Fibroblast of the conjunctiva (primary cell): ENCODE data around the gene EVC2.
"Not testable (repeated sequence)": the region's sequence is repeated elsewhere in the genome, so short reads cannot be mapped to it uniquely, and the experiment has no call there.

Experiments
- DNase-seq: peaks from one replicate; pipeline ENCODE4 v3.0.0-alpha.2; 2010; ENCODE audit warnings: low read depth

EVC2 gene

GRCh38 chr4:5746829-5747737, 38.7 kb upstream of the EVC2 start:
- no peak for DNase-seq

GRCh38 chr4:5746250-5746649, 37.9 kb upstream of the EVC2 start:
- DNase-seq: no peak

DNA sequence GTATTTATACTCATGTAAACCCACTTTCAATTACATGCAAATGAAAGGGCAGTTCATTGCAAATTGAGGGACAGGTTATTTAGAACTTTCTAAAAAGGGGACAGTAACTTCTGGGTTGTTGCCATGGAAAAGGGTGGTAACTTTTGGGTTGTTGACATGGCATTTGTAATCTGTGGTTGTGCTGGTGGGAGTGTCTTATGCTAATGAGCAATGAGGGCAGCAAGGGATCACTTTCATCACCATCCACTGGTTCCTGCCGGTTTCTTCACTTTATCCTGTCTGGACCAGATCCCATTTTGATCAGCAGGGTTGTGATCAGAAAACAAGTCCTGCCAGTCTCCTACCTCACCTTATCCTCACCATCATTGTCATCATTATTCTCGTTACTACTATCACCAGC, 34.6 kb upstream of the EVC2 start:
- DNase-seq: no peak

- DNase-seq: no peak
These were observed 34.0 kb upstream of the EVC2 start for GRCh38 chr4:5742388-5742787.

GRCh38 chr4:5738061-5738460, 29.7 kb upstream of the EVC2 start:
- DNase-seq: no peak

GRCh38 chr4:5735463-5735862, 27.1 kb upstream of the EVC2 start:
- DNase-seq: no peak

DNA sequence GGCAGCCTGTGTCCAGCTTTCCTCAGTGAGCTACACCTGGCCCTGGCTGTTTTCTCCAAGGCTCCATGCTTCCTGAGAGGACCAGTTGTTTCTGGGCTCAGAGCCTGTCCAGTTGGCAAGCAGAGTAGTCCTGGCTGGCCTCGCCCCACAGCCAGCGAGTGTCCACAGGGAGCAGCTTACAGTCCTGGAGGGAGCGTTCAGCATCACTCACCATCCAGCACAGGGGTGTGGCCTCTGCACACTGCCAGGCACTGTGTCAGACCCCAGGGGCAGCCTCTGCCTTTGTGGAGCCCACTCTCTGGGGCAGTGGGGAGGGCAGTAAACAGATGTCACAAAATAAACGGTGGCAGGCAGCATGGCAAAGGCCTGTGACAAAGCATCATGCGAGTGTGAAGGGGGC, 26.5 kb upstream of the EVC2 start:
- DNase-seq: no peak

DNA sequence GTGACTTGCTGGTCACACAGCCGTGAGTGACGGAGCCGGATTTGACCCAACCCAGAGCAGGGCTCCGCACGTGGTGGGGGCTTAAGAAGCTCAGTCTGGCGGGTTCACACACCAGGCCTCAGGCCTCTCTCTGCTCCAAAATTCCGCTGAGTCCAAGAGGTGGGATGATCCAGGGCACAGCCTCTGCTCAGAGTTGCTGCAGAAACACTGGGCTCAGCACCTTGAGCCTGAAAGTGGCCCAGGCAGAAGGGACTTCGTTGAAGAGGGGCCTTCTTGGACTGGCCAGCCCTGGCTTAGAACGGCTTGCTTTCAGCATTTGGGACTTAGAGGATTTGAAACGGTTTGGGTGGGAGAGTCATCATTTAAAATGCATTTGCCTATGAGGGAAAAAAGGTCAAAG, 23.8 kb upstream of the EVC2 start:
- DNase-seq: no peak

GRCh38 chr4:5730993-5731990, 22.9 kb upstream of the EVC2 start:
- no peak for DNase-seq

- no peak for DNase-seq
These were observed 22.1 kb upstream of the EVC2 start for GRCh38 chr4:5730436-5730835.

- DNase-seq: not testable (repeated sequence)
These were observed 20.1 kb upstream of the EVC2 start for GRCh38 chr4:5728412-5728811.

- no peak for DNase-seq
These were observed 16.0 kb upstream of the EVC2 start for GRCh38 chr4:5724377-5724776.

DNA sequence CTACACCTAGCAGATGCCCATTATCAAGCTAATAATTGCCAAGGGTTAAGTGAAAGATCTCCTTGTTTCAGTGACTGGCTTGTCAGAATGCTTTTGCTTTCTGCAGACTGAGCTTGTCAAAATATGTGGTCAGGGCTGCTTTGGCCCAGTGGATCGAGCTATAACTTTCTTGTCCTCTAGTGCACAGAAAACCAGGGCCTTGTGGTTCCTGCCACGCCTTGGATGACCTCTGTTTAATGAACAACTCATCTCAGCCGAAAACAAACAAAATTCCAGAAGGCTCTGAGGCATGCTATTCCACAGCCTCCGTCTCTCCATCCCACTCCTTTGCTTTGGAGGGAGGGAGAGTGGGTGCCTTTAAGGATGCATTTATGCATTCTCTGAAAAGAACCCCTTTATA, 14.0 kb upstream of the EVC2 start:
- DNase-seq: no peak

- DNase-seq: no peak
These were observed 13.6 kb upstream of the EVC2 start for GRCh38 chr4:5721923-5722322.

- no peak for DNase-seq
These were observed 12.6 kb upstream of the EVC2 start for GRCh38 chr4:5720980-5721379.

- DNase-seq: no peak
These were observed 11.9 kb upstream of the EVC2 start for GRCh38 chr4:5720157-5720850.

DNA sequence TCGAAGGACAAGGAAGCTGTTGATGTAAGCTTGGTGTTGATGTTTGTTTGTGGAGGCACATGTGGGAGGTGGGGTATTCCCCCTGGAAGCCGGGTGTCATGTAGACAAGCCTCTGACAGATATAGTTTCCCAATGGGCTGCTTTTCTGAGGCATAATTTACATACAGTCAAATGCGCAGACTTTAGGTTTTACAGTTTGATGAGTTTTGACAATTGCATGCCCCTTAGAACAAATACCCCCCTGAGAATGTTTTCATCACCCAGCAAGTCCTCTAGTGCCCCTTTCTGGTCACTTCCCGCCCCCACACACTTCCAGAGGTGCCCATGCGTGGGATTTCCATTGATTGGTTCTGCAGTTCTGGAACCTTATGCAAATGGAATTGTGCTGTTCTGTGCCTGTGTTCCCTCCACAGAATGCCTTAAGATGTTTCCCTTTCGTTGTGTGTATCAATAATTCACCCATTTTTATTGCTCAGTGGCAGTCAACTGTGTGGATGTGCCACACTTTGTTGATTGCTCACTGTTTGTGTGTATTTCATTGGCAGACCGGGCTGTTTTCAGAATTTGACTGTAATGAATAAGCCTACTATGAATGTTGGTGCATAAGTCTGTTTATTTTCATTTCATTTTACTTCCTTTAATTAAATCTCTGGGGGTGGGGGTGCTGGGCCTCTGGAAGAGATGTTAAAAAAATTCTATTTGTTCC, 11.1 kb upstream of the EVC2 start:
- no peak for DNase-seq

DNA sequence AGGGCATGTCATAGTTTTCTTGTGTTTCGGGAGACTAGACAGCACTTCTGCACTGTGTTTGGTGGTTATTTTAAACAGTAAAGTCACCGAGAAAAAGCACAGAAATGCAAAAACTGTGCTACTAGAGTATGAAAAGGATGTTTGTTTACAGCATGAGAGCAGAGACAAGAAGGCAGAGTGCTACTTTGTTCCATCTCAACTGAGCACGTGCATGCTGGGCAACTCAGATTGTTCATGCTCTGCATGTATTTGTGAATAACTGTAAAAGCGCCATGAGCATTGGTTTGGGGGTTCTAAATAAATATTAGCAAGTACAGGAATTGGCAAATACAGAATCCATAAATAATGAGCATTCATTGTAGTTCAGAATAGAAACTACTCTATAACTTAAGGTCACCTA, 10.1 kb upstream of the EVC2 start:
- no peak for DNase-seq

DNA sequence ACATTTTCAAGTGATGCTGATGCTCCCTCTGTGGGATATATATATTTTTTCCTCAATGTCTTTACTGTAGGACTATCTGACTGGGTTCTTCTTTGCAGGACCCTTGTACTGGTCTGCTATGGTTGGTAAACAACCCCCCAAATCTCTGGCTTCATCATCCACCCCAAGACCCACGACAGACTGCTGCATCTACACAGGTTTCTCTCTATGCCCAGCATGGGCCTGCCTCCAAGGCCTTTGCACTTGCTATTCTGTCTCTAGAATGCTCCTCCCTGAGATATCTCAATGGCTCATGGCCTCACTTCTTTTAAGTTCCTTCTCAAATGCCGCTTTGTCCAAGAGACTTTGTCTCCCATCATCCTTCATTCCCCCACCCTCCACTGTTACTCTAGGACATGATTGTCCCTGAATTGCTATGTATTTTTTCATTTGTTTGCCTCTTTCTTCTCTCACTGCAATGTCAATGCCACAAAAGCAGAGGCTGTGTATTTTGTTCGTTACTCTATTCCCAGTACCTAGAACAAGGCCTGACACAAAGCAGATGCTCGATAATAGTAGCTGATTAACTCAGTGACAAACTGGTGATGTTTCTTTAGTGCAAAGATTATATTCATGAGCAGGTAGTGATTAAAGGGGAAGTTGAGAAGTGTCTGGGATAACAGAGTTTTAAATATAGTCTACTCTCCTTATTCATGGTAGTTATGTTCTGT, 9.2 kb upstream of the EVC2 start:
- DNase-seq: no peak

DNA sequence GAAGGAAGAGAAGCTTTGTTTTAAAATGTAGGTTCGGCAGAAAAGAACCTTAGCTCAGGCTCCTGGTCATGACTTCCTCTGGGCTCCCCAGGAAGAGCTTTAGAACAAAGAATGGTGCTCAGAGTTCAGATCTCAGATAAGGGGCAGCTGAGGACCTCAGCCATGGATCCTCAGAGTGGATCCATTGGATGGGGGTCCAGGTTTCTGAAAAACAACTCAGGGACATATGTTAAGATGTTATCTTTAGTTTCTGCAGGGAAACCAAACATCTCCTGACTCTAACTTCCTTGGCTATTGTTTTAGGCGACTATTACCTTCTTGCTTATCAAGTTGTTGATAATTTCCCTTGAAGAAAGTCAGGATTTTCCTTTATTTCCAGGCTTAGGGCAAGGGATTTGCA, 8.0 kb upstream of the EVC2 start:
- no peak for DNase-seq

DNA sequence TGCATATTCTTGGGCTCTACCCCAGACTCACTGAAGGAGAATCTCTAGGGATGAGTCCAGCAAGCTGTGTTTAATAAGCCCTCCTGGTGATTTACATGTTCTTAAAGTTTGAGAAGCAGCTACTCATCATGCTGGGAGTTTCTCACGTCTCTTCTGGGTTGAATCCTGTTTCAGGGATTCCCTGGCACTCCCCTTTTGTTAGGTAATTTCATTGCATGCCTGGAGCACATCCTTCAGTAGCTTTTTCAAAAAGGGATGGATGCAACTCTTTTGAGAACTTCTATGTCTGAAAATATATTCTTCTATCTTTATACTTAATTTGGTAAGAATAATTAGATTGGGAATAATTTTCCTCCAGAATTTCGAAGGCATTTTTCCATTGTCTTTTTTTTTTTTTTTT, 7.0 kb upstream of the EVC2 start:
- DNase-seq: no peak
